K562 (cell line): ENCODE data around the gene PARS2. TPM values are rescaled to one million over a fixed set of nuclear protein-coding genes. Genes with fewer than 3 reads are reported as not detected.

Experiments
- ATAC-seq: fragments of 200-7000 bp; cut with Tn5 transposase; 3 replicates; pipeline ENCODE4 v1.9.1; 2020; ENCODE audit warnings: moderate library complexity
- BruUV-seq: library from RNA; stranded (reverse); fragments of 400-500 nt; replicated peaks from 2 replicates; lab custom pipeline; 2021; lab: Mats Ljungman, UMichigan
- CTCF ChIA-PET: fragments of 300-600 bp; formaldehyde crosslinking; extraction: SDS; loops from one replicate; lab custom pipeline; 2021; ENCODE audit warnings: low intra/inter-chr PET ratio; lab: Yijun Ruan, JAX
- POLR2A ChIA-PET: fragments of 300-600, 350-650 bp; sonication (Branson Sonifier 250); formaldehyde crosslinking; extraction: SDS; loops from one replicate; lab custom pipeline; 2021; ENCODE audit warnings: antibody characterized with exemption, inconsistent platforms; lab: Yijun Ruan, JAX
- DNase-seq, 4 experiments: peaks; one replicate each; pipeline versions ENCODE4 v3.0.0 to v3.0.0-alpha.2; 2011 to 2018; ENCODE audit warnings: low spot score in 3 of 4, mixed read lengths in 3 of 4; ENCODE audit errors: extremely low read depth in 1 of 4
- FAIRE-seq: peaks from 2 replicates; lab custom pipeline; 2011; peaks lifted over from hg19 to GRCh38; lab: Jason Lieb, UNC
- H2AFZ ChIP-seq: 2 replicates; pipeline ENCODE4 v1.6.0; 2011; ENCODE audit warnings: low read depth, low read length, control low read depth, inconsistent platforms
- H3K27ac ChIP-seq: fragments of 200-600 bp; 3 replicates; pipeline ENCODE4 v1.8.0; 2011; ENCODE audit warnings: low read depth, mild to moderate bottlenecking, control low read depth, inconsistent platforms, low read length, moderate library complexity, mixed read lengths; ENCODE audit errors: extremely low read depth
- H3K27me3 ChIP-seq, 2 experiments: fragments of 300-600 bp in 1 of 2; 2 replicates in 1 of 2; 3 replicates in 1 of 2; pipeline versions ENCODE4 v1.6.0 to v1.8.0; 2011; ENCODE audit warnings: inconsistent platforms in 2 of 2, low read length in 2 of 2, mild to moderate bottlenecking in 1 of 2, mixed read lengths in 1 of 2, moderate library complexity in 1 of 2; ENCODE audit not compliant: control insufficient read depth in 2 of 2, insufficient read depth in 2 of 2
- H3K36me3 ChIP-seq: fragments of 300-600 bp; 3 replicates; pipeline ENCODE4 v1.8.0; 2011; ENCODE audit warnings: mild to moderate bottlenecking, low read length, inconsistent platforms; ENCODE audit not compliant: control insufficient read depth, insufficient read depth
- H3K4me1 ChIP-seq, 2 experiments: fragments of 200-600 bp in 1 of 2; replicated peaks in 1 of 2; 2 replicates in 1 of 2; 3 replicates in 1 of 2; pipeline versions ENCODE4 v1.5.1 to v1.8.0; 2011; ENCODE audit warnings: inconsistent platforms in 2 of 2, low read length in 2 of 2, mild to moderate bottlenecking in 1 of 2, mixed read lengths in 1 of 2, moderate library complexity in 1 of 2; ENCODE audit not compliant: control insufficient read depth in 2 of 2, insufficient read depth in 2 of 2
- H3K4me2 ChIP-seq: 2 replicates; pipeline ENCODE4 v1.6.1; 2011; ENCODE audit warnings: low read length, control low read depth, inconsistent platforms, mixed read lengths; ENCODE audit not compliant: insufficient read depth
- H3K4me3 ChIP-seq: fragments of 200-600 bp; sonication (generic), shearing (Covaris generic); 2 replicates; pipeline ENCODE4 v1.5.1; 2016; ENCODE audit warnings: control low read depth, inconsistent platforms
- H3K79me2 ChIP-seq: fragments of 200-600 bp; 3 replicates; pipeline ENCODE4 v1.8.0; 2011; ENCODE audit warnings: low read length, inconsistent platforms; ENCODE audit not compliant: control insufficient read depth, insufficient read depth
- H3K9ac ChIP-seq, 2 experiments: 2 replicates each; pipeline versions ENCODE4 v1.6.0 to v1.6.1; 2011; ENCODE audit warnings: low read depth in 2 of 2, low read length in 2 of 2, control low read depth in 1 of 2, inconsistent platforms in 1 of 2, mild to moderate bottlenecking in 1 of 2, mixed read lengths in 1 of 2; ENCODE audit not compliant: insufficient read depth in 1 of 2
- H3K9me1 ChIP-seq: one replicate; pipeline ENCODE4 v1.6.0; 2011; ENCODE audit warnings: inconsistent platforms, mild to moderate bottlenecking, low read length, moderate library complexity; ENCODE audit not compliant: control insufficient read depth, insufficient read depth
- H3K9me3 ChIP-seq: replicated peaks from 2 replicates; pipeline ENCODE4 v1.5.1; 2011; ENCODE audit warnings: low read depth, low read length, inconsistent platforms; ENCODE audit not compliant: control insufficient read depth, insufficient read depth
- H4K20me1 ChIP-seq: replicated peaks from 2 replicates; pipeline ENCODE4 v1.6.1; 2011; ENCODE audit warnings: low read length, inconsistent platforms, mixed read lengths; ENCODE audit not compliant: control insufficient read depth, insufficient read depth
- BRD4 ChIP-seq: fragments of 200-600 bp; sonication (generic); IDR thresholded peaks from 2 replicates; pipeline ENCODE4 v1.6.1; 2017; ENCODE audit warnings: inconsistent platforms
- LARP7 ChIP-seq: fragments of 450-650 bp; IDR thresholded peaks from 2 replicates; pipeline ENCODE4 v1.6.1; 2016
- POLR2G ChIP-seq: fragments of 200-400 bp; formaldehyde crosslinking; IDR thresholded peaks from 2 replicates; pipeline ENCODE4 v1.6.1; 2017; ENCODE audit warnings: low read depth, mild to moderate bottlenecking, antibody characterized with exemption, low read length, moderate library complexity
- ZKSCAN1 ChIP-seq: fragments of 150-350 bp; IDR thresholded peaks from 2 replicates; pipeline ENCODE4 v1.6.1; 2016; ENCODE audit warnings: low read depth, low read length
- WGBS: fragments of 100-300 bp; shearing (Covaris generic); methylation state at CpG from one replicate; pipeline ENCODE4 v1.1.6; 2016; ENCODE audit warnings: low coverage, mixed read lengths; ENCODE audit not compliant: insufficient coverage; ENCODE audit errors: missing lambda C conversion rate; 5-methylcytosine and 5-hydroxymethylcytosine counted together
- in situ Hi-C: fragments of 300-500 bp; cut with MboI; formaldehyde crosslinking; loops from 4 replicates; pipeline ENCODE4 v1.15.0; 2018; ENCODE audit warnings: inconsistent platforms, mixed read lengths
- intact Hi-C: fragments of 100-400 bp; cut with micrococcal nuclease; formaldehyde crosslinking; loops from 2 replicates; pipeline ENCODE4 v1.14.2; 2022
- polyA plus RNA-seq, 8 experiments: library from polyadenylated mRNA; depleted of rRNA in 4 of 8; stranded (reverse) in 5 of 8; unstranded in 3 of 8; fragments of >200 nt; fragmentation: Nextera tagmentation in 2 of 8; fragmentation: Illumina TruSeq in 1 of 8; extraction: Ambion mirVana in 2 of 8; extraction: Trizol in 1 of 8; gene quantifications; 2 replicates each; pipeline versions ENCODE4 v1.2.1 to v1.2.3, GENCODE V29; 2011 to 2014; ENCODE audit warnings: inconsistent platforms in 1 of 8, missing spikeins in 1 of 8
- total RNA-seq, 7 experiments: library from RNA; depleted of rRNA in 6 of 7; stranded (reverse); fragments of >200 nt in 6 of 7; fragmentation: Illumina TruSeq in 2 of 7; extraction: Trizol in 2 of 7; gene quantifications; 2 replicates each; pipeline versions ENCODE4 v1.2.1 to v1.2.3, GENCODE V29; 2011 to 2021; ENCODE audit warnings: low replicate concordance in 1 of 7

Gene PARS2
- total and polyA plus RNA-seq, 9 of the 15 experiments (the other 6 are each of a cell fraction or from before 2014, with no cell fraction given): 6.3 to 12.4 (median 7.9) TPM

- in situ Hi-C loops: no loop called here
- H3K4me2 ChIP-seq: no peak overlapping the region
- H3K27me3 ChIP-seq: peaks cover 6 to 23% of the 10 kb centered on the region in 2 experiments; a peak in 4 of 5 replicates
- no peaks in the 10 kb centered on the region for H3K9me1 ChIP-seq
- H3K27ac ChIP-seq: no peak overlapping the region
- H2AFZ ChIP-seq: no peak overlapping the region
- intact Hi-C loops: no loop called here
- H3K4me1 ChIP-seq: peaks cover 0 to 4% of the 10 kb centered on the region in 2 experiments; a peak in 1 of 5 replicates
- TF ChIP-seq POLR2G (peak; percentile 31; the same call in 1 of the 2 replicates), BRD4 (no peak)
- 1% methylated on average over 14 of the region's 14 CpGs for WGBS
- H4K20me1 ChIP-seq: peaks cover 10% of the 10 kb centered on the region; the same call in 1 of the 2 replicates
- peaks cover 6% of the 10 kb centered on the region; the same call in 1 of the 3 replicates for H3K36me3 ChIP-seq
- CTCF ChIA-PET: no interaction called here
- no peak overlapping the region for H3K9ac ChIP-seq
- FAIRE-seq (no peak), DNase-seq (no peak), ATAC-seq (no peak)
- H3K9me3 ChIP-seq: no peaks in the 10 kb centered on the region
- no peak overlapping the region for H3K4me3 ChIP-seq
- no TSS peak for BruUV-seq
- POLR2A ChIA-PET: interaction anchor here (0.6 to 1.1 kb wide), 4 partner anchors 9 to 795 kb away, joined by 3 to 4 read pairs (median 4); partner anchors contain the start of gene TTC4
- H3K79me2 ChIP-seq: no peaks in the 10 kb centered on the region
Measured at GRCh38 chr1:54748094-54748835, 16.1 kb downstream of the PARS2 start.

- Histone ChIP-seq H3K4me3 (no peak overlapping the region), H3K27ac (no peak overlapping the region), H3K4me1 (peaks cover 0 to 4% of the 10 kb centered on the region in 2 experiments; a peak in 1 of 5 replicates), H3K4me2 (no peak overlapping the region), H3K27me3 (peaks cover 6 to 23% of the 10 kb centered on the region in 2 experiments; a peak in 4 of 5 replicates), H3K9me3 (no peaks in the 10 kb centered on the region), H3K9ac (no peak overlapping the region), H3K9me1 (no peaks in the 10 kb centered on the region), H3K36me3 (peaks cover 28% of the 10 kb centered on the region; the same call in 2 of the 3 replicates), H2AFZ (no peak overlapping the region), H4K20me1 (peaks cover 7% of the 10 kb centered on the region; the same call in 1 of the 2 replicates), H3K79me2 (no peaks in the 10 kb centered on the region)
- no peak for ATAC-seq
- no peak for DNase-seq
- intact Hi-C loops: no loop called here
- ChIA-PET POLR2A (interaction anchor here (2.6 kb wide), 1 partner anchor 17 kb away, joined by 10 read pairs; the partner anchor contains the start of gene PARS2), CTCF (no interaction called here)
- no TSS peak for BruUV-seq
- no peak for FAIRE-seq
- in situ Hi-C loops: no loop called here
- WGBS: 47% methylated on average over 4 of the region's 4 CpGs
- TF ChIP-seq LARP7 (no peak), ZKSCAN1 (peak; percentile 66; the same call in 1 of the 2 replicates)
Measured at GRCh38 chr1:54745864-54746263, 18.5 kb downstream of the PARS2 start.
